MM.1S (cell line): ENCODE results near the gene GPR148.

Experiments
- DNase-seq: peaks from one replicate; pipeline ENCODE4 v3.0.0-alpha.2; 2015
- H2AFZ ChIP-seq: fragments of 300-600 bp; sonication (generic); 2 replicates; pipeline ENCODE4 v1.6.0; 2016; ENCODE audit warnings: antibody characterized with exemption, low read length
- H3F3A ChIP-seq: fragments of 300-600 bp; sonication (generic); 2 replicates; pipeline ENCODE4 v1.6.1; 2016; ENCODE audit warnings: mild to moderate bottlenecking, antibody characterized with exemption, low read length, moderate library complexity, mixed read lengths; ENCODE audit not compliant: insufficient read depth
- H3K27ac ChIP-seq: fragments of 300-600 bp; sonication (generic); 2 replicates; pipeline ENCODE4 v1.5.1; 2016; ENCODE audit warnings: mild to moderate bottlenecking, low read length
- H3K27me3 ChIP-seq: fragments of 300-600 bp; sonication (generic); replicated peaks from 2 replicates; pipeline ENCODE4 v1.6.0; 2016; ENCODE audit warnings: low read length; ENCODE audit not compliant: insufficient read depth
- H3K36me3 ChIP-seq: fragments of 300-600 bp; sonication (generic); replicated peaks from 2 replicates; pipeline ENCODE4 v1.6.1; 2016; ENCODE audit warnings: mild to moderate bottlenecking, low read length, mixed read lengths; ENCODE audit not compliant: insufficient read depth
- H3K4me1 ChIP-seq: fragments of 300-600 bp; sonication (generic); 2 replicates; pipeline ENCODE4 v1.6.1; 2016; ENCODE audit warnings: low read length, mixed read lengths
- H3K4me2 ChIP-seq: fragments of 300-600 bp; sonication (generic); 2 replicates; pipeline ENCODE4 v1.6.0; 2016; ENCODE audit warnings: low read depth, low read length
- H3K4me3 ChIP-seq: fragments of 300-600 bp; sonication (generic); 2 replicates; pipeline ENCODE4 v1.5.1; 2016; ENCODE audit warnings: low read length, mixed read lengths
- H3K79me2 ChIP-seq: fragments of 300-600 bp; sonication (generic); 2 replicates; pipeline ENCODE4 v1.6.1; 2016; ENCODE audit warnings: mixed run types, low read length, mixed read lengths
- H3K9ac ChIP-seq: fragments of 300-600 bp; sonication (generic); 2 replicates; pipeline ENCODE4 v1.6.1; 2016; ENCODE audit warnings: low read length, mixed read lengths
- H3K9me2 ChIP-seq: fragments of 300-600 bp; sonication (generic); replicated peaks from 2 replicates; pipeline ENCODE4 v1.6.1; 2016; ENCODE audit warnings: mild to moderate bottlenecking, low read length, mixed read lengths; ENCODE audit not compliant: insufficient read depth
- H3K9me3 ChIP-seq: fragments of 300-600 bp; sonication (generic); replicated peaks from 2 replicates; pipeline ENCODE4 v1.6.1; 2016; ENCODE audit warnings: mild to moderate bottlenecking, low read length, mixed read lengths; ENCODE audit not compliant: insufficient read depth
- H4K20me1 ChIP-seq: fragments of 300-600 bp; sonication (generic); 2 replicates; pipeline ENCODE4 v1.6.1; 2016; ENCODE audit warnings: mild to moderate bottlenecking, low read length, moderate library complexity, mixed read lengths; ENCODE audit not compliant: insufficient read depth
- EZH2 ChIP-seq: fragments of 300-600 bp; sonication (generic); optimal IDR thresholded peaks from 2 replicates; pipeline ENCODE3; 2017; ENCODE audit warnings: low read depth, mild to moderate bottlenecking, antibody characterized with exemption, low read length, mixed read lengths
- EZH2phosphoT487 ChIP-seq: fragments of 300-600 bp; sonication (generic); IDR thresholded peaks from 2 replicates; pipeline ENCODE4 v1.6.1; 2018; ENCODE audit warnings: antibody characterized with exemption, low read length
- TF ChIP-seq, protein P1 (sequence below): fragments of 300-600 bp; sonication (generic); IDR thresholded peaks from 2 replicates; pipeline ENCODE4 v1.5.1; 2016; ENCODE audit warnings: antibody characterized with exemption, low read length, mixed read lengths

GPR148 gene

DNA sequence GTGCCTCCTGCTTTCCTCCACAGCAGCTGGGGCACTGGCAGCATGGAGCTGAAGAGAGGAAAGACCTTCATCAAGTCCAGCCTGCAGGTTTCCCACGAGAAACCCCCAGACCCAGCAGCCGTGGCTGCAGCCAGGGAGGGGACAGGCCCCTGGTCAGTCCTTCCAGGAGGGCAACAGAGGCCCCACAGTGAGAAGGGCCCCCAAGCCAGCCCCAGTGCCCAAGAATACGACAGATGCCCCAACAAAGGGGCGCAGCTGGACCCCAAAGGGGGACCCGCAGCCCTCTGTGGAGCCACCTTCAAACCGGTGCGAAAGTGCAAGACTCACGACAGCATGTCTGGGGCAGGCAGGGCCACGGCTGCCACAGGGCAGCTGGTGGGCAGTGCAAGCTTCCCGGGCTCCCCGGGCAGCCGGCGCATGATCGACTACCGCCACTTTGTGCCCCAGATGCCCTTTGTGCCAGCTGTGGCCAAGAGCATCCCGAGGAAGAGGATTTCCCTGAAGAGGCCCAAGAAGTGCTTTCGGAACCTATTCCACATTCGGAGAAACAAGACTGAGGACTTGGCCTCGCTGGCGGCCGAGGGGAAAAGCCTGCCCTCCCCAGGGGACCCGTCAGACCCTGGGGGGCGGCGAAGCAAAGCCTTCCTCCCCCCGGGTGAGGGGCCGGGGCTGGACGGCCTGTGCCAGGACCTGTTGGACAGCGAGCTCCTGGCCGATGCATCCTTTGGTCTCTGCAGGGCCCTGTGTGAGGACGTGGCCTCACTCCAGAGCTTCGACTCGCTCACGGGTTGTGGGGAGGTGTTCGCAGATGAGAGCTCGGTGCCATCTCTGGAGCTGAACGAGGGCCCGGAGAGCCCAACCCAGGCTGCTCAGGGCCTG, 33.4 kb downstream of the GPR148 start:
- Histone ChIP-seq H2AFZ (no peak overlapping the region), H3K27ac (no peak overlapping the region), H4K20me1 (no peaks in the 10 kb centered on the region), H3K9me3 (no peaks in the 10 kb centered on the region), H3K9me2 (no peaks in the 10 kb centered on the region), H3K36me3 (no peaks in the 10 kb centered on the region), H3K4me1 (no peaks in the 10 kb centered on the region), H3K4me3 (no peak overlapping the region), H3K4me2 (no peak overlapping the region), H3F3A (no peaks in the 10 kb centered on the region), H3K79me2 (no peaks in the 10 kb centered on the region), H3K9ac (no peak overlapping the region), H3K27me3 (no peaks in the 10 kb centered on the region)
- no peak for DNase-seq
- TF ChIP-seq EZH2 = no peak
- TF ChIP-seq, protein P1, sequence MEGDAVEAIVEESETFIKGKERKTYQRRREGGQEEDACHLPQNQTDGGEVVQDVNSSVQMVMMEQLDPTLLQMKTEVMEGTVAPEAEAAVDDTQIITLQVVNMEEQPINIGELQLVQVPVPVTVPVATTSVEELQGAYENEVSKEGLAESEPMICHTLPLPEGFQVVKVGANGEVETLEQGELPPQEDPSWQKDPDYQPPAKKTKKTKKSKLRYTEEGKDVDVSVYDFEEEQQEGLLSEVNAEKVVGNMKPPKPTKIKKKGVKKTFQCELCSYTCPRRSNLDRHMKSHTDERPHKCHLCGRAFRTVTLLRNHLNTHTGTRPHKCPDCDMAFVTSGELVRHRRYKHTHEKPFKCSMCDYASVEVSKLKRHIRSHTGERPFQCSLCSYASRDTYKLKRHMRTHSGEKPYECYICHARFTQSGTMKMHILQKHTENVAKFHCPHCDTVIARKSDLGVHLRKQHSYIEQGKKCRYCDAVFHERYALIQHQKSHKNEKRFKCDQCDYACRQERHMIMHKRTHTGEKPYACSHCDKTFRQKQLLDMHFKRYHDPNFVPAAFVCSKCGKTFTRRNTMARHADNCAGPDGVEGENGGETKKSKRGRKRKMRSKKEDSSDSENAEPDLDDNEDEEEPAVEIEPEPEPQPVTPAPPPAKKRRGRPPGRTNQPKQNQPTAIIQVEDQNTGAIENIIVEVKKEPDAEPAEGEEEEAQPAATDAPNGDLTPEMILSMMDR = no peak
- TF ChIP-seq EZH2phosphoT487 = no peak

DNA sequence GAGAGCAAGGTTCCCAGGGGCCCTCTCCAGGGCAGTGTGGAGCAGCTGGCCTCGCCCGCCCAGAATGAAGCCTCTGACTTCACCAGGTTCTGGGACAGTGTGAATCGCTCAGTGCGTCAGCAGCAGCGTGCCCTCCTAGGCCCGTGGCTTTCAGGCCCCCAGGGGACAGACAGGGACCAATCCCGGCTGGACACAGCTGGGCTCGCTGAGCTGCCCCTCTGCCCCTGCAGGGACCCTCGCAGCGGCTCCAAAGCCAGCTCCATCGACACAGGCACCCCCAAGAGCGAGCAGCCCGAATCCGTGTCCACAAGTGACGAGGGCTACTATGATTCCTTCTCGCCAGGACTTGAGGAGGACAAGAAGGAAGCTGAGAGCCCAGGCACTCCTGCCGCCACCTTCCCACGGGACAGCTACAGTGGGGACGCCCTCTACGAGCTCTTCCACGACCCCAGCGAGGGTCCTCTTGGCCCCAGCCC, 34.1 kb downstream of the GPR148 start:
- TF ChIP-seq EZH2phosphoT487 = no peak
- TF ChIP-seq, protein P1 = no peak
- TF ChIP-seq EZH2 = no peak
- H3K27ac ChIP-seq = no peak overlapping the region
- no peak for DNase-seq

DNA sequence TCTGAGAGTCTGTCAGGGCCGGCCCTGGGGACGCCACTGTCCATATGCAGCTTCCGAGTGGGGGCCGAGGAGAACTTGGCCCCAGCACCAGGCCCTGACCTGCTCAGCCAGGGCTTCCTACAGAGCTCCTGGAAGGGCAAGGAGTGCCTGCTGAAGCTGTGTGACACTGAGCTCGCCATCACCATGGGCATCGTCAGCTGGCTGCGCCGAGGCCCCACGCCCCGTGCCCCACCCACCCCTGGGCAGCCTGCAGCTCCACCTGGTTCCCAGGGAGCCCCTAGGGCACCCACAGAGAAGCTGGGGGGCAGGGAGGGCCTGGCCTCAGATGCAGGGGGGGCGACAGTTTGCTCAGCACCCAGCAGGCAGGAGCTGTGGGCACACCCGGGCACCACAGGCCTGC, 34.5 kb downstream of the GPR148 start:
- H3F3A ChIP-seq = no peaks in the 10 kb centered on the region
- H3K27me3 ChIP-seq = no peaks in the 10 kb centered on the region
- no peak overlapping the region for H3K27ac ChIP-seq
- no peaks in the 10 kb centered on the region for H3K36me3 ChIP-seq
- no peak overlapping the region for H2AFZ ChIP-seq
- no peaks in the 10 kb centered on the region for H3K4me1 ChIP-seq
- H3K79me2 ChIP-seq = no peaks in the 10 kb centered on the region
- no peak overlapping the region for H3K9ac ChIP-seq
- H3K9me2 ChIP-seq = no peaks in the 10 kb centered on the region
- H3K9me3 ChIP-seq = no peaks in the 10 kb centered on the region
- H4K20me1 ChIP-seq = no peaks in the 10 kb centered on the region
- H3K4me2 ChIP-seq = no peak overlapping the region
- DNase-seq = no peak
- H3K4me3 ChIP-seq = no peak overlapping the region
- TF ChIP-seq EZH2 (no peak), EZH2phosphoT487 (no peak)
- TF ChIP-seq, protein P1 = no peak

More for the DNA sequence above, 34.1 kb downstream of the GPR148 start:
- no peaks in the 10 kb centered on the region for H3K9me3 ChIP-seq
- H3K9me2 ChIP-seq = no peaks in the 10 kb centered on the region
- no peaks in the 10 kb centered on the region for H3K4me1 ChIP-seq
- no peaks in the 10 kb centered on the region for H3K27me3 ChIP-seq
- no peaks in the 10 kb centered on the region for H4K20me1 ChIP-seq
- no peak overlapping the region for H2AFZ ChIP-seq
- H3K9ac ChIP-seq = no peak overlapping the region
- no peaks in the 10 kb centered on the region for H3F3A ChIP-seq
- H3K4me2 ChIP-seq = no peak overlapping the region
- no peaks in the 10 kb centered on the region for H3K36me3 ChIP-seq
- no peak overlapping the region for H3K4me3 ChIP-seq
- no peaks in the 10 kb centered on the region for H3K79me2 ChIP-seq
